H9 (cell line): Measurements from ENCODE around the gene TMEM126A. TPM values are rescaled to one million over a fixed set of nuclear protein-coding genes. Genes with fewer than 3 reads are reported as not detected.

Source experiments
- DNase-seq: peaks from one replicate; pipeline ENCODE4 v3.0.0-alpha.2; 2017
- H2AFZ ChIP-seq: one replicate; pipeline ENCODE4 v1.6.1; 2013; ENCODE audit warnings: mild to moderate bottlenecking, low read length, control low read depth, moderate library complexity
- H2AK5ac ChIP-seq: 2 replicates; pipeline ENCODE4 v1.6.1; 2013; ENCODE audit warnings: low read length, control low read depth, mixed read lengths; ENCODE audit not compliant: insufficient read length
- H2BK120ac ChIP-seq: one replicate; pipeline ENCODE4 v1.6.1; 2013; ENCODE audit warnings: low read depth, mild to moderate bottlenecking, low read length, control low read depth, inconsistent platforms; ENCODE audit not compliant: poor library complexity, severe bottlenecking
- H2BK12ac ChIP-seq: 2 replicates; pipeline ENCODE4 v1.6.1; 2013; ENCODE audit warnings: low read length, control low read depth, mixed read lengths, low read depth; ENCODE audit not compliant: insufficient read length
- H2BK15ac ChIP-seq: 2 replicates; pipeline ENCODE4 v1.6.1; 2013; ENCODE audit warnings: low read depth, low read length, control low read depth
- H2BK20ac ChIP-seq: one replicate; pipeline ENCODE4 v1.6.1; 2013; ENCODE audit warnings: low read depth, mild to moderate bottlenecking, low read length, control low read depth, inconsistent platforms; ENCODE audit not compliant: poor library complexity, severe bottlenecking
- H2BK5ac ChIP-seq: 2 replicates; pipeline ENCODE4 v1.6.1; 2013; ENCODE audit warnings: low read length, control low read depth, mixed read lengths; ENCODE audit not compliant: insufficient read length
- H3K14ac ChIP-seq: 2 replicates; pipeline ENCODE4 v1.6.1; 2013; ENCODE audit warnings: low read length, control low read depth; ENCODE audit not compliant: insufficient read depth
- H3K18ac ChIP-seq: 2 replicates; pipeline ENCODE4 v1.6.1; 2013; ENCODE audit warnings: low read depth, mild to moderate bottlenecking, mixed read lengths, low read length, control low read depth; ENCODE audit not compliant: insufficient read length
- H3K23ac ChIP-seq: 2 replicates; pipeline ENCODE4 v1.6.1; 2013; ENCODE audit warnings: low read length, control low read depth, mixed read lengths, low read depth; ENCODE audit not compliant: insufficient read length
- H3K23me2 ChIP-seq: 2 replicates; pipeline ENCODE4 v1.6.1; 2013; ENCODE audit warnings: low read depth, mild to moderate bottlenecking, mixed read lengths, low read length, control low read depth; ENCODE audit not compliant: insufficient read length, poor library complexity, severe bottlenecking
- H3K27ac ChIP-seq: 2 replicates; pipeline ENCODE4 v1.5.1; 2013; ENCODE audit warnings: low read length, control low read depth, mixed read lengths, low read depth; ENCODE audit not compliant: insufficient read length
- H3K27me3 ChIP-seq: 2 replicates; pipeline ENCODE4 v1.6.1; 2013; ENCODE audit warnings: low read length, control low read depth, inconsistent platforms; ENCODE audit not compliant: insufficient read depth
- H3K4ac ChIP-seq: 2 replicates; pipeline ENCODE4 v1.6.1; 2013; ENCODE audit warnings: low read depth, mild to moderate bottlenecking, control low read depth, inconsistent platforms, low read length, moderate library complexity
- H3K4me1 ChIP-seq: 2 replicates; pipeline ENCODE4 v1.6.1; 2013; ENCODE audit warnings: low read length, control low read depth, inconsistent platforms; ENCODE audit not compliant: insufficient read depth
- H3K4me2 ChIP-seq: 2 replicates; pipeline ENCODE4 v1.6.1; 2013; ENCODE audit warnings: low read length, control low read depth, mixed read lengths; ENCODE audit not compliant: insufficient read length, insufficient read depth
- H3K56ac ChIP-seq: 2 replicates; pipeline ENCODE4 v1.6.1; 2013; ENCODE audit warnings: low read depth, mild to moderate bottlenecking, mixed read lengths, low read length, control low read depth; ENCODE audit not compliant: insufficient read length
- H3K79me1 ChIP-seq: 2 replicates; pipeline ENCODE4 v1.6.1; 2013; ENCODE audit warnings: low read depth, mild to moderate bottlenecking, moderate library complexity, low read length, control low read depth, inconsistent platforms; ENCODE audit not compliant: insufficient read depth, poor library complexity, severe bottlenecking
- H3K79me2 ChIP-seq: 2 replicates; pipeline ENCODE4 v1.6.1; 2013; ENCODE audit warnings: low read length, control low read depth, inconsistent platforms; ENCODE audit not compliant: insufficient read depth
- H3K9ac ChIP-seq: 2 replicates; pipeline ENCODE4 v1.6.1; 2013; ENCODE audit warnings: low read length, control low read depth, mixed read lengths; ENCODE audit not compliant: insufficient read length; ENCODE audit errors: extremely low read depth
- H3K9me3 ChIP-seq: one replicate; pipeline ENCODE4 v1.6.1; 2013; ENCODE audit warnings: low read depth, low read length, inconsistent platforms; ENCODE audit not compliant: control insufficient read depth
- H3T11ph ChIP-seq: one replicate; pipeline ENCODE4 v1.6.1; 2013; ENCODE audit warnings: mild to moderate bottlenecking, low read length, control low read depth, inconsistent platforms
- H4K20me1 ChIP-seq: one replicate; pipeline ENCODE4 v1.6.1; 2013; ENCODE audit not compliant: control insufficient read depth, insufficient read length, insufficient read depth
- H4K5ac ChIP-seq: 2 replicates; pipeline ENCODE4 v1.6.1; 2013; ENCODE audit warnings: low read depth, mild to moderate bottlenecking, mixed read lengths, low read length, control low read depth; ENCODE audit not compliant: insufficient read length
- H4K8ac ChIP-seq: replicated peaks from 2 replicates; pipeline ENCODE4 v1.6.1; 2013; ENCODE audit warnings: low read length, control low read depth, mixed read lengths, low read depth; ENCODE audit not compliant: insufficient read length
- H4K91ac ChIP-seq: 2 replicates; pipeline ENCODE4 v1.6.1; 2013; ENCODE audit warnings: low read depth, mild to moderate bottlenecking, moderate library complexity, mixed read lengths, low read length, control low read depth; ENCODE audit not compliant: insufficient read length
- H3K27ac Mint-ChIP-seq, 3 experiments: 2 replicates in 2 of 3; 3 replicates in 1 of 3; pipeline ENCODE4 v1.8.0; 2020 to 2021; ENCODE audit warnings: mixed read lengths in 3 of 3, mild to moderate bottlenecking in 1 of 3, moderate library complexity in 1 of 3
- H3K27me3 Mint-ChIP-seq: 2 replicates; pipeline ENCODE4 v1.8.0; 2021; ENCODE audit warnings: low read depth, mild to moderate bottlenecking, moderate library complexity, mixed read lengths
- H3K36me3 Mint-ChIP-seq, 3 experiments: 2 replicates in 2 of 3; 3 replicates in 1 of 3; pipeline ENCODE4 v1.8.0; 2020 to 2021; ENCODE audit warnings: low read depth in 3 of 3, mixed read lengths in 3 of 3; ENCODE audit not compliant: insufficient read depth in 1 of 3
- H3K4me1 Mint-ChIP-seq, 2 experiments: 2 replicates each; pipeline ENCODE4 v1.8.0; 2020; ENCODE audit warnings: mixed read lengths in 2 of 2
- H3K4me3 Mint-ChIP-seq, 2 experiments: 2 replicates in 1 of 2; 3 replicates in 1 of 2; pipeline ENCODE4 v1.8.0; 2020 to 2021; ENCODE audit warnings: mild to moderate bottlenecking in 2 of 2, mixed read lengths in 2 of 2, moderate library complexity in 1 of 2
- H3K9me3 Mint-ChIP-seq, 2 experiments: 2 replicates in 1 of 2; 3 replicates in 1 of 2; pipeline ENCODE4 v1.8.0; 2020; ENCODE audit warnings: mild to moderate bottlenecking in 2 of 2, mixed read lengths in 2 of 2, moderate library complexity in 1 of 2
- CTCF ChIP-seq: fragments of 200-600 bp; sonication (generic); conservative IDR thresholded peaks from 3 replicates; pipeline ENCODE4 v1.8.0; 2021; ENCODE audit warnings: antibody characterized with exemption, mild to moderate bottlenecking
- WGBS: extraction: QIAGEN DNeasy Blood & Tissue Kit; methylation state at CpG from one replicate; pipeline ENCODE4 v1.1.7; 2013; ENCODE audit warnings: missing lambda C conversion rate, low lambda C conversion rate, mixed read lengths; ENCODE audit not compliant: insufficient read length; ENCODE audit errors: extremely low coverage; 5-methylcytosine and 5-hydroxymethylcytosine counted together
- total RNA-seq: library from RNA; stranded (reverse); gene quantifications from 2 replicates; pipeline ENCODE4 v1.2.1, GENCODE V29; 2021

The TMEM126A gene
- total RNA-seq, 1 experiment from 2014 or later = 28.0 TPM

DNA sequence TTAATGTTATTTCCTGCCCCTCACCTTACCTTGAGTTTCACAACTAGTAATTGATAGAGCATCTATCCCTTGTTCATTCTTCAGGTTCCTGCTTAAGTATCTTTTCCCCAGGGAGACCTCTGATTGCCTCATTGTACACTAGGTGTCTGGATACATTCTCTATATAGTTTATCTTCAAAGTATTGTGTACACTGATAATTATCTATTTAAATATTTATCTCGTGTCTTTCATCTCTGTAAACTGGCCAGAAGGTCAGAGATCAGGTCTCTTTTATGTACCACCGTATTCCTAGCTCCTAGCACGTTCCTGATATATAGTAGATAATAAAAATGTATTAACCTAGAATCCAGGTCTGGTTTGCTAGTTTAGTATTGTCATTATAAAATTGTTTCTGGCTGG lies 13.0 kb upstream of the TMEM126A start:
- no peak overlapping the region for H3K27ac Mint-ChIP-seq
- H2BK120ac ChIP-seq = no peak overlapping the region
- no peaks in the 10 kb centered on the region for H3K4me1 ChIP-seq
- no peaks in the 10 kb centered on the region for H3K23me2 ChIP-seq
- TF ChIP-seq CTCF = no peak
- no peak overlapping the region for H4K5ac ChIP-seq
- no peaks in the 10 kb centered on the region for H3K9me3 Mint-ChIP-seq
- DNase-seq = no peak
- no peak overlapping the region for H3K4ac ChIP-seq
- H4K8ac ChIP-seq = no peak overlapping the region
- H4K91ac ChIP-seq = no peak overlapping the region
- H3K4me3 Mint-ChIP-seq = no peak overlapping the region
- peaks cover 15 to 54% (median 36%) of the 10 kb centered on the region in 3 experiments for H3K36me3 Mint-ChIP-seq
- peaks cover 0 to 3% of the 10 kb centered on the region in 2 experiments; a peak in 2 of 4 replicates for H3K4me1 Mint-ChIP-seq
- H3K79me2 ChIP-seq = peaks cover 9% of the 10 kb centered on the region; the same call in 1 of the 2 replicates
- H2BK15ac ChIP-seq = no peak overlapping the region
- no peak overlapping the region for H3K14ac ChIP-seq
- no peak overlapping the region for H3K27ac ChIP-seq
- H3K9ac ChIP-seq = no peak overlapping the region
- no peak overlapping the region for H2AFZ ChIP-seq
- H3K9me3 ChIP-seq = no peaks in the 10 kb centered on the region
- no peak overlapping the region for H2BK12ac ChIP-seq
- no CpG with 5 or more reads among the region's 3 CpGs for WGBS
- no peaks in the 10 kb centered on the region for H3K27me3 Mint-ChIP-seq
- no peak overlapping the region for H3K56ac ChIP-seq
- no peaks in the 10 kb centered on the region for H3K27me3 ChIP-seq
- no peak overlapping the region for H2BK20ac ChIP-seq
- H3K23ac ChIP-seq = no peak overlapping the region
- no peak overlapping the region for H3K4me2 ChIP-seq
- H4K20me1 ChIP-seq = no peaks in the 10 kb centered on the region
- no peak overlapping the region for H3K18ac ChIP-seq
- H3K79me1 ChIP-seq = no peaks in the 10 kb centered on the region
- H3T11ph ChIP-seq = no peak overlapping the region
- no peak overlapping the region for H2BK5ac ChIP-seq
- no peak overlapping the region for H2AK5ac ChIP-seq
